ENCODE measurements around the gene KRTAP10-2.
"Not testable (repeated sequence)": the region's sequence is repeated elsewhere in the genome, so short reads cannot be mapped to it uniquely, and the experiment has no call there.

The KRTAP10-2 gene

GRCh38 chr21:44551340-44551961, at the start of gene KRTAP10-2:
KRTAP10-2 (minus strand) TSS chr21:44551505; CDS start chr21:44551458, 47 bp downstream.
- DNase-seq, result no peak

DNA sequence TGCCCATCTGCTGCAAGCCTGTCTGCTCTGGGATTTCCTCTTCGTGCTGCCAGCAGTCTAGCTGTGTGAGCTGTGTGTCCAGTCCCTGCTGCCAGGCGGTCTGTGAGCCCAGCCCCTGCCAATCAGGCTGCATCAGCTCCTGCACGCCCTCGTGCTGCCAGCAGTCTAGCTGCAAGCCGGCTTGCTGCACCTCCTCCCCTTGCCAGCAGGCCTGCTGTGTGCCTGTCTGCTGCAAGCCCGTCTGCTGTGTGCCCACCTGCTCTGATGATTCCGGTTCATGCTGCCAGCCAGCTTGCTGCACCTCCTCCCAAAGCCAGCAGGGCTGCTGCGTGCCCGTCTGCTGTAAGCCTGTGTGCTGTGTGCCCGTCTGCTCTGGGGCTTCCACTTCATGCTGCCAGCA, 49.8 kb upstream of the KRTAP10-2 start:
- peak; percentile 32 for DNase-seq

- DNase-seq, result not testable (repeated sequence)
These were observed 49.0 kb upstream of the KRTAP10-2 start, which contains the start of gene KRTAP10-7 for GRCh38 chr21:44600118-44600978. KRTAP10-7 (plus strand) TSS chr21:44600597; CDS start chr21:44600622, 25 bp downstream.

DNA sequence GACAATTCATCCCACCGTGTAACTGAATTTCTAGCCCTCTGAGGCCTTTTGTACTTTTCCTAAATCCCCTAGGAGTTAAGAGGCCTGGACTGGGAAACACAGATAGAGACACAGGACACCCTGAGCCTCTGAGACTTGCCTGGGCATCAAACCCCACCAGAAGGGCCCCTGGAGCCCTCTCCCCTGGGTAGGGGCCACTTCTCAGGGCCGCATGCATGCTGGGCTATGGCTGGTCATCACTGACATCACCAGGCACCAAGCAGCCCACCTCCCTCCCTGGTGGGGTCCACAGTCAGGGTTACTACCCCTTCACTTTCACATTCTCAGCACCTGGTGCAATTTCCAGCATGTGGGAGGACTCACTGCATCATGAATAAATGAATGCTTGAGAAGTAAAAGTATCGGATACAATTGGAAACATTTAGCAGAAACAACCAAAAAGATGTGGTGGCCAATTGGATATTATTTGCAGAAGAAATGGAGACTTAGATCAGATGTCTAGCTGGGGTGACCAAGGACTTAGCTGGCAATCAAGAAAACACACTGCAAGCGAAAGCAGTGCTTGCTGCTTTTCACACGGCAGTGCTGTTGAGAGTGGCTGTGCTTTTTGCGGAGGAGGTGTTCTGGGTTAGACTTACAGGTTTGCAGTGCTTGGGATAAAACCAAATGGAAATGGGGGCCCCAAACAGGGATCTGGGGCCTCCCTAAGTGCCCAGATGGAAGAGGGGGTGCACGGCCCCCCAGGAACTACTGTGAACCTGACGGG, 48.1 kb upstream of the KRTAP10-2 start:
- no peak for DNase-seq

DNA sequence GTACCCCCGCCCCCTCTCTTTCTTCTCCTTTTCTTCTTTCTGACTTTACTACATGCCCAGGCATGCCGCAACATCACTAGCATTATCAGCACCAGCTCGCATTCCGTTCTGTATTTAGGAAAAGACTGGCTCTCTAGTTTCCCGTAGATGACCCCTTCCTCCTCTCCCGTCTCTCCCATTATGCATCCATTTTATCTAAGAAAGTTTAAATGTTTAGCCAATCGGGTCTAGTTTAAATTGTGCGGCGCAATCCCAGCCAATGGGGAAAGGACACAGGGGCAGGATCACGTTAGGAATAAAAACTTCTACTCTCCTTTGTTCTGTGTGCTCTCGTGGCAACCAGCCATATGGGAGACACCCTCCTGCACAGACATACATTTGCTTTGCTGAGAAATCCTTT, 46.8 kb upstream of the KRTAP10-2 start:
- DNase-seq, result no peak

- DNase-seq, result no peak
These were observed 44.9 kb upstream of the KRTAP10-2 start for GRCh38 chr21:44596068-44596725.

GRCh38 chr21:44595524-44595923, 44.2 kb upstream of the KRTAP10-2 start:
- no peak for DNase-seq

- DNase-seq, result no peak
These were observed 43.2 kb upstream of the KRTAP10-2 start for GRCh38 chr21:44594406-44594916.

GRCh38 chr21:44593598-44594405, 42.5 kb upstream of the KRTAP10-2 start:
- DNase-seq, result no peak

DNA sequence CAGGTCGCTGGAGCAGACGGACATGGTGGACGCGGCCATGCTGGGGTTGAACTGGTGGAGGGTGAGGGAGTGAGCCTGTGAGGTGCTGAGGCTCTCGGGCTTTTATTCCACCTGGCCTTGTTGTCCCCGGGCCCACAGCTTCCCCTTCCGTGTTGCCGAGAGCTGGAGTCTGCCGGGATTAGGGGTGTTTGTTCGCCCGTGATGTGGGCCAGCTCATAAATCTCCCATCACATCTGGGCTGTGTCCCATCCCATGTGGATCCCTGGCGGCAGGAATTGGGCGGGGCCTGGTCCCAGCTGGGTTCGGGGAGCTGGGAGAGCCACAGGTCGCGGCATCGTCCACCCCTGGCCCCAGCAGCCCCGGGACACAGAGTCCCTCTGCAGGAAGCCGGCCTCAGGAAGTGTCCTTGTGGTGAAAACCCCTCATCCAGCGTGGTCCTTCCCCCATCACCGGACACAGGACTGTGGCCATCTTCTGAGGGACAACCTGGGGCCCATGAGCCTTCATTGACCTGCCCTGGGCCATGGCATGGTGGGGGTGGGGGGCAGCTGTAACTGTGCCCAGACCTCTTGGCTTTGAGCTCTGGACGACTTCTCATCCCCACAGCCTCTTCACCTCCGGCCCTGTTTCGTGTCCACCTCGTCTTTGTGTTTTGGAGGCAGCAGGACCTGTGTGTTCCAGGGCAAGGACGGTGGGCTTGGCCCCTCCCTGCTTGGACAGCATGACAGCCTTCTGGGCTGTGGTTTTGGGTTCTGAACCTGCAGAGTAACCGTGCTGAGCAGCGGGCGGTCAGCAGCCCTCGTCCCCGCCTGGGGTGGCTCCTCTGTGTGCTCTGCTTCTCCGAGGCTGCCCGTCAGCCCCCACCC, 41.4 kb upstream of the KRTAP10-2 start, which contains the start of gene KRTAP10-6:
Gene KRTAP10-6, minus strand, starts transcription at position 60 of the 866 bp plus-strand sequence. Its CDS starts 21 bp downstream, at position 39.
- DNase-seq, result no peak

DNA sequence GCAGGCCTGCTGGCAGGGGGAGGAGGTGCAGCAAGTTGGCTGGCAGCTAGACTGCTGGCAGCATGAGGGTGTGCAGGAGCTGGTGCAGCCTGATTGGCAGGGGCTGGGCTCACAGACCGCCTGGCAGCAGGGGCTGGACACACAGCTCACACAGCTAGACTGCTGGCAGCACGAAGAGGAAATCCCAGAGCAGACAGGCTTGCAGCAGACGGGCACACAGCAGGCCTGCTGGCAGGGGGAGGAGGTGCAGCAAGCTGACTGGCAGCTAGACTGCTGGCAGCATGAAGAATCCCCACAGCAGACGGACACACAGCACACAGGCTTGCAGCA, 40.5 kb upstream of the KRTAP10-2 start:
- DNase-seq, result peak; percentile 78

DNA sequence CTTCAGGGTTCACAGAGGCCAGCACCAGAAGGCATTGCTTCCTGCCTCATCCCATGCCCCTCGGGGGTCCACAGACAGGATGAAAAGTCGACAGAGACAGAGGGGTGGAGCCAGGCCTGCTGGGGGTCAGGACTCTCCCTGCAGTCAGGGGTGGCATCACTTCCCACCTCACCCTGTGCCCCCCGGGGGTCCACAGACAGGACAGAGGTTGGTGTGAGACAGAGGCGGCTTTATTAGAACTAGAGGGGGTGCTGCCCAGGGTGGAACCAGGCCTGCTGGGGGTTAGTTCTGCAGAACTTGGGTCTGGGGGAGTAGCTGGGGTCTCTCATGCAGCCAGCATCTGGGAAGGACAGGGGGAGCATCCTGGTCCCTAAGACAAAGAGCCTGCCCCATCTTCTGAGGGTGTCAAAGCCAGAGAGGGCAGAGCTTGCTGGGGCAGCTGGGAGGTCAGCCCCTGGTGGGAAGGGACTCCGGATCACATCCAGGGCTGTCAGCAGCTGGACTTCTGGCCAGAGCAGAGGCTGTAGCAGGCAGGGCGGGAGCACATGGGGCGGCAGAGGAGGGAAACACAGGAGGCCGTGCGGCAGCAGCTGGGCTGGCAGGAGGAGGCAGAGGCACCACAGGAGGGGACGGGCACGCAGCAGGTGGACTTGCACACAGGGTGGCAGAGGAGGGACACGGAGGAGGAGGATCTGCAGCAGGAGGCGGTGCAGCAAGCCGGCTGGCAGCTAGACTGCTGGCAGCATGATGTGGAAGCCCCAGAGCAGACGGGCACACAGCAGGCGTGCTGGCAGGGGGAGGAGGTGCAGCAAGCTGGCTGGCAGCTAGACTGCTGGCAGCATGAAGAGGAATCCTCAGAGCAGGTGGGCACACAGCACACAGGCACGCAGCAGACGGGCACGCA, 39.8 kb upstream of the KRTAP10-2 start:
- peak; percentile 84 for DNase-seq

DNA sequence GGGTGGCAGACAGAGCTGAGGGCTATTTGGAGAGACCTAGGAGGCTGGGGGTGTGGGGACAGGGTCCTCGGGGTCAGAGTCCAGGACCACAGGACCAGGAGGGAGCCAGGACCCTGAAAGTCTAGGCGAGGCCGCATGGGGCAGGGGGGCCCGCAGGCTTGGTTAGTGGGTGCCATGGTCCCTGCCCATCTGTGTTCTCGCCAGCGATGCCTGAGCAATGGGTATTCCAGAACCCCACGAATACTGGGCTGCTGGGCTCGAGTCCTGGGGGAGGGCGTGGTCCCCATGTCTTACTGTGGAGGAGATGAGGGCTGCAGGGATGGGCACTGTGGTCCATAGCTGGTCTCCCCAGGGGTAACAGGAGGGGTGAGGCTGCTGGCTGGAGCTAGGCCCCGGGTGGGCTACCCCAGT, 39.0 kb upstream of the KRTAP10-2 start:
- DNase-seq, result no peak

GRCh38 chr21:44589586-44590305, 38.4 kb upstream of the KRTAP10-2 start:
- DNase-seq, result no peak

- no peak for DNase-seq
These were observed 37.8 kb upstream of the KRTAP10-2 start for GRCh38 chr21:44589094-44589493.

DNA sequence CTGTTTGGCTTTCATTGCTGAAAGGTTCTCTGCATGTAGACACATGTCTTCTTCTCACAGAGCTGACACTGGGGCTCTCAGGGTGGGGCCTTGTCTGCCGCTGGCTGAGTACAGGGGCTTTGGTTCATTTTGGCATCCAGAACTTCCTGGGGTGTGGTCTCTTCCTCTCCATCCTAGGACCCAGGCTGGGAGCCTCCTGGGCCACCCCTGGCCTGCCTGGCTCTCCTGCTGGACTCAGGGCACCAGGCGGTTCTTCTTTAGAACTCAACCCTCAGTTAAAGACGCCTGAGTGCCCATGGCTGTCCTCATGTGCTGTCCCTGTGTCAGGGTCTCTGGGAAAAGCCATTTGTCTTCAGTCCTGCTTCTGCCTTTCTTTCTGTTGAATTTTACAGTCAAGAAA, 34.6 kb upstream of the KRTAP10-2 start:
- no peak for DNase-seq

- no peak for DNase-seq
These were observed 32.5 kb upstream of the KRTAP10-2 start for GRCh38 chr21:44583800-44584147.

GRCh38 chr21:44583089-44583799, 31.9 kb upstream of the KRTAP10-2 start:
- DNase-seq, result no peak
